NCI-H1048 (cell line): Measurements from ENCODE around the gene PREX1.

ENCODE experiments used
- DNase-seq: peaks from one replicate; lab custom pipeline; 2025; lab: John Stamatoyannopoulos, UW

Gene PREX1

GRCh38 chr20:48717095-48717672, 110.6 kb downstream of the PREX1 start:
- DNase-seq: peak; percentile 41

- DNase-seq: no peak
Observed at GRCh38 chr20:48716541-48716940, 111.3 kb downstream of the PREX1 start.

GRCh38 chr20:48716086-48716485, 111.7 kb downstream of the PREX1 start:
- no peak for DNase-seq

- no peak for DNase-seq
Observed at GRCh38 chr20:48714764-48715163, 113.0 kb downstream of the PREX1 start.

- no peak for DNase-seq
Observed at GRCh38 chr20:48711696-48712464, 115.9 kb downstream of the PREX1 start.

GRCh38 chr20:48711044-48711428, 116.8 kb downstream of the PREX1 start:
- no peak for DNase-seq

- DNase-seq: no peak
Observed at GRCh38 chr20:48710341-48711043, 117.3 kb downstream of the PREX1 start.

- DNase-seq: no peak
Observed at GRCh38 chr20:48709744-48710143, 118.1 kb downstream of the PREX1 start.

- DNase-seq: no peak
Observed at GRCh38 chr20:48709058-48709691, 118.6 kb downstream of the PREX1 start.

GRCh38 chr20:48708630-48709029, 119.2 kb downstream of the PREX1 start:
- DNase-seq: no peak

- no peak for DNase-seq
Observed at GRCh38 chr20:48708116-48708515, 119.7 kb downstream of the PREX1 start.

GRCh38 chr20:48706710-48707365, 121.0 kb downstream of the PREX1 start:
- no peak for DNase-seq

- no peak for DNase-seq
Observed at GRCh38 chr20:48706116-48706656, 121.6 kb downstream of the PREX1 start.

GRCh38 chr20:48705240-48706115, 122.3 kb downstream of the PREX1 start:
- DNase-seq: no peak

GRCh38 chr20:48704761-48705160, 123.0 kb downstream of the PREX1 start:
- no peak for DNase-seq

- DNase-seq: no peak
Observed at GRCh38 chr20:48703511-48704219, 124.1 kb downstream of the PREX1 start.

- no peak for DNase-seq
Observed at GRCh38 chr20:48703107-48703506, 124.7 kb downstream of the PREX1 start.

GRCh38 chr20:48702455-48702913, 125.3 kb downstream of the PREX1 start:
- DNase-seq: no peak

- no peak for DNase-seq
Observed at GRCh38 chr20:48701702-48702101, 126.1 kb downstream of the PREX1 start.
